ENCODE measurements around the gene FOXO3.
"Not testable (repeated sequence)": the region's sequence is repeated elsewhere in the genome, so short reads cannot be mapped to it uniquely, and the experiment has no call there.

Gene FOXO3

GRCh38 chr6:108635505-108636226 is 74.9 kb downstream of the FOXO3 start:
- DNase-seq, result no peak

- no peak for DNase-seq
These were observed 77.2 kb downstream of the FOXO3 start for GRCh38 chr6:108637963-108638362.

GRCh38 chr6:108638993-108639392 is 78.3 kb downstream of the FOXO3 start:
- no peak for DNase-seq

- DNase-seq, result no peak
These were observed 79.4 kb downstream of the FOXO3 start for GRCh38 chr6:108640104-108640503.

- DNase-seq, result peak; percentile 3
These were observed 82.5 kb downstream of the FOXO3 start for GRCh38 chr6:108643184-108643583.

- DNase-seq, result no peak
These were observed 83.5 kb downstream of the FOXO3 start for GRCh38 chr6:108644252-108644651.

- no peak for DNase-seq
These were observed 87.5 kb downstream of the FOXO3 start for GRCh38 chr6:108648191-108648590.

- no peak for DNase-seq
These were observed 89.6 kb downstream of the FOXO3 start for GRCh38 chr6:108650325-108650724.

GRCh38 chr6:108650781-108651180 is 90.1 kb downstream of the FOXO3 start:
- no peak for DNase-seq

- DNase-seq, result no peak
These were observed 90.9 kb downstream of the FOXO3 start for GRCh38 chr6:108651340-108652227.

- DNase-seq, result no peak
These were observed 91.7 kb downstream of the FOXO3 start for GRCh38 chr6:108652375-108652774.

GRCh38 chr6:108653949-108654348 is 93.2 kb downstream of the FOXO3 start:
- DNase-seq, result no peak

- DNase-seq, result no peak
These were observed 93.9 kb downstream of the FOXO3 start for GRCh38 chr6:108654465-108655106.

GRCh38 chr6:108655806-108656651 is 95.3 kb downstream of the FOXO3 start:
- no peak for DNase-seq

GRCh38 chr6:108656836-108657235 is 96.1 kb downstream of the FOXO3 start:
- DNase-seq, result no peak

- no peak for DNase-seq
These were observed 97.5 kb downstream of the FOXO3 start for GRCh38 chr6:108658174-108658573.

GRCh38 chr6:108658785-108659184 is 98.1 kb downstream of the FOXO3 start:
- DNase-seq, result not testable (repeated sequence)

- DNase-seq, result no peak
These were observed 99.5 kb downstream of the FOXO3 start for GRCh38 chr6:108660251-108660650.

- no peak for DNase-seq
These were observed 100.7 kb downstream of the FOXO3 start for GRCh38 chr6:108661430-108661829.

GRCh38 chr6:108661982-108662381 is 101.3 kb downstream of the FOXO3 start:
- DNase-seq, result no peak

- DNase-seq, result no peak
These were observed 102.0 kb downstream of the FOXO3 start for GRCh38 chr6:108662702-108663101.

GRCh38 chr6:108663494-108664064 is 102.9 kb downstream of the FOXO3 start:
- not testable (repeated sequence) for DNase-seq

Data from DMS79 treated with DMSO at 0.1 percent for 48 hours (cell line).